IPS-NIHi11 (cell line): ENCODE data around the gene FKBP6.
"Not testable (repeated sequence)": the region's sequence is repeated elsewhere in the genome, so short reads cannot be mapped to it uniquely, and the experiment has no call there.

Experiments used
- DNase-seq: peaks from one replicate; pipeline ENCODE4 v3.0.0; 2012; ENCODE audit warnings: mixed read lengths, low spot score

FKBP6 gene

DNA sequence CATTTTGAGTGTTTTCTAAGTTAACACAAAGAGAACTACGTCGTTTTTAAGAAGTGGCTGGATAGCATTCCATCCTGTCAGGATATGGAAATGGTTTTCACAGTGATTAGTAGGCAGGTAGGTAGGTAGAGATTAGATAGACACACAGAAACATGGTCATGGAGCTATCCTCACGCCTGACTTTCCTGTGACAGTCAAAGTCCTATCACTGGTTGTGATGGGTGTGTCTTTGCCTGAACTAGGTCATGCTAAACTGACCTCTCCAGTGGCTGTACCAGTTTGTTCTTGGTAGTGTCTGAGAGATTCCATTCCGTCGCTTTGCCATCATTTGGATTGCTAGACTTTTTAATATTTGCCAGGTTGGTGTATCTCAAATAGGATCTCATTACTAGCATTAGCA lies 28.2 kb downstream of the FKBP6 start:
- no peak for DNase-seq

DNA sequence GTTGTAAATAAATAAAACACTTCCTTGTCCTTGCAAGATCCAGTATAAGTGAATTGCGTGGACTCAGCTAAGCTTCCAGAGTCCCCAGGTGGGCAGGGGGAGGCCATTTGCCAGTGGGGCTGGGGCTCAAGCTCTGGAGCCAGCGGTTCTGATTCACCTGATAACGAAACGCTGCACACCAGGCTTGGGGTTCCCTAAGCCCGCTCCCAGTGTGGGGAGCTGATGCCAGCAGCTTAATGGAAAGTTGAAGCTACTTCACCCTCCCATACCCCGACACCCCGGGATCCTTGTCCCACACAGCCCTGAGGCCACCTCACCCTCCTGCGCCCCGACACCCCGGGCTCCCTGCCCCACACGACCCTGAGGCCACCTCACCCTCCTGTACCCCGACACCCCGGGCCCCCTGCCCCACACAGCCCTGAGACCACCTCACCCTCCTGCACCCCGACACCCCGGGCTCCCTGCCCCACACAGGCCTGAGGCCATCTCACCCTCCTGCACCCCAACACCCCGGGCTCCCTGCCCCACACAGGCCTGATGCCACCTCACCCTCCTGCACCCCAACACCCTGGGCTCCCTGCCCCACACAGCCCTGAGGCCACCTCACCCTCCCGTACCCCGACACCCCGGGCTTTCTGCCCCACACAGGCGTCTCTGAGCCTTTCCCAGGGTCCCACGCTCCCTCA lies 30.8 kb downstream of the FKBP6 start:
- DNase-seq: no peak

DNA sequence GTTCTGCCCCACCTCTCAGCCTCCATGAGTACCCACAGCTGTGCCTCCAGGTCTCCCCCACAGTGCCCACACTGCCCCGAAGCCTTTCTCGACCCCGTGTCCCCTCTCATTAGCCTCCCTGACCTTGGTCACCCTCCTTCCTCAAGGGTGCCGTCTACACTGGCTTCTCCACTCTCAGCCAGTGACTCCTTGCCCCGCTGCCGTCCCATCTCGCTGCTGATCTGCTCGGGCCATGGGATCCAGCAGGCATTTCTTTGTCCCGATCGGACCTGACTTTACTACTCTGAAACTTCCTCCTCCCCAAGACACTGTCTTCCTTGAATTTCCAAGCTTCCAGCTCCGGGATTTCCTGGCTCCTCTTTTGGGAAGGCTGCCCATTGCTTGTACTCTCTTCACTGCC lies 31.3 kb downstream of the FKBP6 start:
- no peak for DNase-seq

DNA sequence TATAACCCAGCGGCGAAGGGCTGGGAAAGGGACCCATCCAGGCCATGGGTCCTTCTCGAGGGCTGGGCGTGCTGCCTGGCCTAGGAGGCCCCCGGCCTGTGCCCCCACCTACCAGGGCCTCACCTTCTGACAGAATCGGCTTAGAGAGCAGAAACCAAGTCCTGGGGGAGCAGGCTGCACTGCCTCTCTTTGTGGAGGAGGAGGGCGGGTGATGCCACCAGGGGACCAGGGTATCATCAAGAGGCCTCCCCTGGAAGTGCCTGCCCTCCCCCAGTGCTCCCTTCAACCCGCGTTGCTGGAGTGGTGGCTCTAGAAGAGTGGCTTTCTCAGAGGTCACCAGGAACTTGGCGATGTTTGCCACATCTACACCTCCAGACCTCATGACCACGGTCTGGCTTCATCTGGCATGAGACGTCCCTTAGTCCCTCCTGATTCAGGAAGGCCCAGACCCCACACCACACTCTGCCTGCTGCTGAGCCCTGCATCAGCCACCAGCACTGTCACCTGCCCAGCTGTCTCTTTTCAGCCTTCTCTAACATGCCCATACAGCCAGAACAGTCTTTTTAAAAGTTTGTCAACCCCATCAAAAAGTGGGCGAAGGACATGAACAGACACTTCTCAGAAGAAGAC lies 31.9 kb downstream of the FKBP6 start:
- no peak for DNase-seq

DNA sequence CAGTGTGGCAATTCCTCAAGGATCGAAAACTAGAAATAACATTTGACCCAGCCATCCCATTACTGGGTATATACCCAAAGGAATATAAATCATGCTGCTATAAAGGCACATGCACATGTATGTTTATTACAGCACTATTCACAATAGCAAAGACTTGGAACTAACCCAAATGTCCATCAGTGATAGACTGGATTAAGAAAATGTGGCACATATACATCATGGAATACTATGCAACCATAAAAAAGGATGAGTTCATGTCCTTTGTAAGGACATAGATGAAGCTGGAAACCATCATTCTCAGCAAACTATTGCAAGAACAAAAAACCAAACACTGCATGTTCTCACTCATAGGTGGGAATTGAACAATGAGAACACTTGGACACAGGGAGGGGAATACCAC lies 32.6 kb downstream of the FKBP6 start:
- DNase-seq: not testable (repeated sequence)

DNA sequence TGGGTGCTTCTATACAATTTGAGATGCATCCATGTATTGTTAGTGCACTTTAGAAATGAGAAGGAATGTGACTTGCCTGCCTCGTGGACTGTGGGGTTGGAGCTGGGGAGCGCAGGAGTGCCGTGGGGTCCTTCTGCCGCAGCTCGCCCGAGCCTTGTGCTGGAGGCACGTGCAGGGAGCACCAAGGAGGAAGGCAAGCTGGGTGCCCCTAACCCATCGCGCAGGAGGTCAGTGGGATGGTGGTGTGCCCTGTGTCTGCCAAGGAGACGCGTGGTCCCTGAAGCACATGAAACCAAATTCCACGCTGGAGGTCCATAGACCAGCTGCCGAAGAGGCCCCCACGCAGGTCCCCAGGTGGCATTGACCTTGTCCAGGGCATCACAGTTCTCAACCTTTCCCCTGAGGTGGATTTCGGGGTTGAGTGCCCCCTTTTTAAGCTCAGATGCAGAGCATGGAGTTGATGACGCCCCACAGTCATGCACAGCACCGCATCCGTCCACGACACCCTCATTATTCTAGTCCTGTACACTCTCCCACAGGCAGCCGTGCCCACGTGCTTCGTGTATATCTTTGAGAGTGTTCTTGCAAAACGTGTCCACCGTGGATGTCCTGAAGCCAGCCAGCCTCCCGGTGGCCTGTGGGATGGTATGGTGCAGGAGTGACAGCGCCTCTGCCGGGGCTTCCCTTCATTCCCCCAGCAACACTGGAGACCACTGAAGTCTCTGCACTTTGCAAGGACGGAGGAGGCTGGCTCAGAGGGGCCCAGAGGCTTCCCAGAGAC lies 35.5 kb downstream of the FKBP6 start:
- DNase-seq: peak; percentile 8

DNA sequence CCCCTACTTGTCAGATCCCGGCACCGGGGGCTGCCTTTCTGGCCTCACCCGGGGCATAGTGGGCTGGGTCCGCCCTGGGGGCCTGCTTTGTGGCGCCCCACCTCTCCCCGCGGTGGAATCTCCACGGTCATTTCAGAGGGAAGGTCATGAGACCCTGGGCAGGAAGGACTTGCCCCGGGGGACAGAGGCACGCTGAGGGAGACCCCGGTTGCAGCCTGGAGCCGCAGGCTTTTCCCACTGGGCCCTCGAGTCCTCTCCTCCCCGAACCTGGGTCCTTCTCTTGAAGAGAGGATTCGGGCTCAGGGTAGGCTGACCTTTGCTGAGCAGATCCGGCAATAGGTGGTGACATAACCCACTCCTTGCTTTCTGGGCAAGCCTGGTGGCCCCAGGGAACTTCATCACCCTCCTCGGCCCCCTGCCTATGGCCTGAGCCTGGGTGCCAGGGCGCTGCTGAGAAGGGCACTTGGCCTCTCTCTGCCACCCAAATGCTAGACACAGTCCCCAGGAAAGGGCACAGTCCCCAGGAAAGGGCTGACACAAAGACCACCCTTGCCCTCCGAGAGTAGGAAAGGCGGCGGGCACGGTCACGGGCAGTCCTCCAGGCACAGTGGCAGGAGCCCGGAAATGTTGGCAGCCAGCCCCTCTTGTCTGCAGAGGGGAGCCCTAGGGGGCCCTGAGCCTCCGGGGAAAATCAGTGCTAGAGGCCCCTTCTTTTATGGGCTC lies 36.2 kb downstream of the FKBP6 start:
- DNase-seq: peak; percentile 17

DNA sequence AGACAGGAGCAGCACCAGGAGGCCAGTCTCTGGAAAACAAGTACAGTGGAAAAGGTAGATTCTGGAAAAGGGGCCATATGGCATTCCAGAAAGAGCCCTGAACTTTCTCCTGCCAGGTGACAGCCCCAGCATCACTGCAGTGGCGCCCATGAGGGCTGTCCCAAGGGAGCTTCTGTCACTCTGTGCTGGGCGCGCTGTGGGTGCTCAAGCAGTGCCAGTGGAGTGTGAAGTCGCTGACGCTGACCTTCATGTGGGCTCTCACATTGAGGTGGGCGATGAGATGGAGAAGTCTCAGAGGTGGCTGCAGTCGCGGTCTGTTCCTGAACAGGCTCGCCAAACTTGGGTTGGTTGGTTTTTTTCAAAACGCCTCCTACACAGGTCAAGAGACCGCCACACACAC lies 38.2 kb downstream of the FKBP6 start:
- no peak for DNase-seq

DNA sequence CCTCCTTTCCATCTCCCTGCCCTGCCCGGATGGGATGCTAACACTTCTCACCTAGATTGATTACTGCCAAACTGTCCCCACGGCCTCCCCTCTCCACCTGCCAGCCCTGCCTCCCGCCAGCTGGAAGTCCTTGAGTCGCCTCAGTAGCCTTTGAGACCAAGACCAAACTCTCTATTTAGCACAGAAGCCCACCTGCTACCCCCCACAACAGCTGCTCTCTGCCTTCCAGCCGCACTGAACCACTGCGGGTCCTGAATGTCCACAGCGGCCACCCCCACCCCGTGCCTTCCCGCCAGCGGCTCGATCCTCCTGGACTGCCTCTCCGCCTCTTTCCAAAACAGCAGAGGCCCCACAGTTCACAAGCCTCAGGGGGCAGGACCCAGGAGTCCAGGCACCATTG lies 39.0 kb downstream of the FKBP6 start:
- no peak for DNase-seq

DNA sequence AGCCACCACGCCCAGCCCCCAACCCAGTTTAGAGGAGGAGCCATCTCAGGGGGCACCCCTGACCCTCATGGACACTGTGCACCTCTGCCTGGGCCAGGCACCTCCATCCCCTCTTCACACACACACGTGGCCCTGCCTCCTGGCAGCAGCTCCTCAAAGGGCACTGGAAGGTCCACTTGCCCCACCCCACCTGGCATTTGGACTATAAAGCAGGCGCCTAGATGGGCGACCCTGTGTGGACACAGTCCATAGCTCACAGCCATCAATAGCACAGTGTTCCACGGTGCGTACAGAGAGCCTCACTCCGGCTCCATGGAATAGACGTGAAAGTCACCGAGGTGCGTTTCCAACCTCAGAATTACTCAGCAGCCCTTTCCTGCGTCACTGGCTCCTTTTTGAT lies 41.0 kb downstream of the FKBP6 start:
- no peak for DNase-seq

DNA sequence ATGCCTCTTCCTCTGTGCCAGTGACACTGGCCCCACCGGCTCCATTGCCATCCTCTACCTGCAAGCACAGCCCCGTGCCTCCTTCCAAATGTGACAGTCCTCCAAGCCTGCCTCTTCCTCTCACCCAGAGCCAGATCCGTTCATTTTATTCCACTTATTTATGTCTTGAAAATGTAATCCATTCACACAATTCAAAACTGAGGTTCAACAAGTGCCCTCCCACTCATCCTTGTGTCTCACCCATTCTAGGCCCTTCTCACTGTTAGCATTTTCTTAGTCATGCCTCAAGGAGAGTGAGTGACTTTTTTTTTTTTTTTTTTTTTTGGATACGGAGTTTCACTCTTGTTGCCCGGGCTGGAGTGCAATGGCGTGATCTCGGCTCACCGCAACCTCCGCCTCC lies 41.7 kb downstream of the FKBP6 start:
- no peak for DNase-seq

DNA sequence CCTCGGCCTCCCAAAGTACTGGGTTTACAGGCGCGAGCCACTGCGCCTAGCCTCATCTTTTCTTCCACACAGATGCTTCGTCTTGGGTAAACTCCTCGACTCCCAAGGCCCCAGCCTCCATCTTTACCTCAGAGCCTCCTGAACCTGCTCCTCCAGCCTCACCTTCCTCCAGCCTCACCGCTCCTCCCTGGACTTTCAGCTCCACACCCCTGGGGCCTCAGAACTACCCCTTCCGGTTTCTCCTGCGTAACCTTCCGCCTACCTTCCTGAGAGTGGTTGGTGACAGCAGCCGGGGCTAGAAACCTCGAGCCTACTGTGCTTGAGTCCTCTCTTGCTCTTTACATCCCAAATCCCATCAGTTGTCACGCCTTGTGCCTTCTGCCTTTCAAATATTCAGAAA lies 45.8 kb downstream of the FKBP6 start:
- no peak for DNase-seq

DNA sequence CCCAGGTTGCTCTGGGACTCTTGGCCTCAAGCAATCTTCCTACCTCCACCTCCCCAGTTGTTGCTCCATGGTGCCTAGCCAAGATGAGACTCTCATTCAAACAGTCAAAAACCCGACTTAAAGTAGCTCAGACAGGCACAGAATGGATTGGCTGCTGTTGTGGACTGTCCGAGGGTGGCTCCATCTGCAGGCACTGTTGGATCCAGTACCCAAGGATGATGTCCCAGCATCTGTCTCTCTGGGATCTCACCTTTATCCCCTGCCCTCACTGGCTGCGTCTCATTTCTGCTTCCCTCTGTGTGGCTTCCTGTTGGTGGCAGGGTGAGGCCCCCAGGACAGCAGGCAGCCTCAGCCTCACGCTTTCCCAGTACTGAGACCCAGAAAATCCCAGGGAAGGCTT lies 48.3 kb downstream of the FKBP6 start:
- DNase-seq: not testable (repeated sequence)

DNA sequence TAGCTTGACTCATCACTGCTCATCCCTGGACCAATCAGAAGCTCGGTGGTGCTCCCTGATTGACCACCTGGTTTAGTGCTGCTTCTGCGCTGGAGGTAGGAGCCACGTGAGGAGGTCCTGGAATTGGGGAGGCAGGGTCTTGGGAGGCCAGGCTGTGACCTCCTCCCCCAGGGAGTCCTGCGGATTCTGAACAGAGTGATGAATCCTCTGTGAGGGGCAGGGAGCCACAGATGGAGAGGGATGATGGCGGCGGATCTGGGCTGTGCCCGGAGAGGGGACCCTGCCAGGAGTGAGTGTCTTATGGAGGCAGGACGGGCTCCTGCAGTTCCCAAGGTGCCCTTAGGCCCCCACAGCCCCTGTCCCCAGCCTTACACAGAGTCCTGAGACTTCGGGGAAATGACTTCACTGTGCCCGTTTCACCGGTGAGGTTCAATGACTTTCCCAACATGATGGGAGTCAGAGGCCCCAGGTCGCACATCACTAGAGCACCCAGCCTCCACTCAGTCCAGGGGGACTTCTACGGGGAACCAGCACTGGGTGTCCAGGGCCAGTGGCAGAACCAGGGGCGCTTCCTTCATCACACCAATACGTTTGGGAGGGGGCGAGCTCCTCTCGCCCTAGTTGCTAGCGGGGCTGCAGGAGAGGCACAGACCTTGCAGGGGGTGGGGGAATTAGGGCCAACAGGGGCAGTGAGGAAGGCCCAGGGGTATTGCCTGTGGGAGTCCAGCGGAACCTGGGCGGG lies 48.9 kb downstream of the FKBP6 start:
- DNase-seq: peak; percentile 2

DNA sequence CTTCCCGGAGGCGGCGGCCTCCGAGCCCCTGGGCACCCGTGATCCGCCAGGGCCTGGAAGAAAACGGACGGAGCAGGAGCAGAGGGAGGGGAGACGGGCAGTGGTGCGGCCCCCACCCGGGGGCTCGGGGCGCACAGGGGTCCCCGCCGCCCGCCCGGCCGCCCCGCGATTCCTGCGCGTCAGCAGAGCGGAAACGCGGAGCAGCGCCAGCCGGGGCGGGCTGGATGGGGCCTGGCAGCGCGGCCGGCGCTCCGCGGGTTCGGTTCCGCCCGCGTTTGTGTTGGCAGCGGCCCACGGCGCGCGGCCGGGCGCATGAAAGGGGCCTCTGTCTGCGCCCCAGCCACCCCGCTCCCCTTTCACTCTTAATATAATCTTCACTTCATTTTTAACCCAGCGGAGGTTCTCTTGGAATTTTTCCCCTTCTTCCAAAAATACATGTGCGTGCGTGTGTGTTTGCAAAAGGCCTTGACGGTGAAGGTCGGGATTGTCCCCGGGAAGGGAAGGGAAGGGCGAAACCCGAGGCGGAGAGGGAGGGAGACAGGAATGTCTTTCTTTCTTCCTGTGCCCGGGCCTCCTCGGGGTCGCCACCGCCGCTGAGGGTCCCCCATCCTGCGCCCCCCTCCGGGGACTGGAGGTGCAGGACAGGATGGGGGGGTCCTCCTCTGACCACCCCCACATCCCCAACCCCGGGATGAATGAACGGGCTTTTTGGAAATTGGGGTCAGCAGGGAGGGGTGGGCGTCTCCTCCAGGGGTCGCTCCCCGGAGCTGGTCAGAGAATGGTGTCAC lies 49.6 kb downstream of the FKBP6 start:
- peak; percentile 15 for DNase-seq

DNA sequence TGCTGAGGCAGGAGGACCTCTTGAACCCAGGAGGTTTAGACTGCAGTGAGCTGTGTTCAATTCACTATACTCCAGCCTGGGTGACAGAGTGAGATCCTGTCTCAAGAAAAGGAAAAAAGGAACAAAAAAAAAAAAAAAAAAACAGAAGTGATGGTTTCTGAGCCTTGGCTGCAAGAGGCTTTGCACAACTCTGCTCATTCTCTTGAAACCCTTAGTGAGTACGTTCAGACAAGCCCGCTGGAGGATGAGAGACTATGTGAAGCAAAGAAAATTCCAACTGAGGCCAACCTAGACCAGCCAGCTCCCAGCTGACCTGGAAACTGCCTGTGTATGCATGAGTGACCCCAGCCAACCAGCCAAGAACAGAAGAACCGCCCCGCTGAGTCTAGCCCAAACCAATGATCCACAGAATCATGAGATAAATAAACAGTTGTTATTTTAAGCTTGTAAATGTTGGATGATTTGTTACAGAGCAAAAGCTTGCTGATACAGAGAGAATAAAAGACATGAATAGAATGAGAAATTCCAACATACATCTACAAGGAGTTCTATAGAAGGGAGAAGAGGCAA lies 55.1 kb downstream of the FKBP6 start:
- no peak for DNase-seq

DNA sequence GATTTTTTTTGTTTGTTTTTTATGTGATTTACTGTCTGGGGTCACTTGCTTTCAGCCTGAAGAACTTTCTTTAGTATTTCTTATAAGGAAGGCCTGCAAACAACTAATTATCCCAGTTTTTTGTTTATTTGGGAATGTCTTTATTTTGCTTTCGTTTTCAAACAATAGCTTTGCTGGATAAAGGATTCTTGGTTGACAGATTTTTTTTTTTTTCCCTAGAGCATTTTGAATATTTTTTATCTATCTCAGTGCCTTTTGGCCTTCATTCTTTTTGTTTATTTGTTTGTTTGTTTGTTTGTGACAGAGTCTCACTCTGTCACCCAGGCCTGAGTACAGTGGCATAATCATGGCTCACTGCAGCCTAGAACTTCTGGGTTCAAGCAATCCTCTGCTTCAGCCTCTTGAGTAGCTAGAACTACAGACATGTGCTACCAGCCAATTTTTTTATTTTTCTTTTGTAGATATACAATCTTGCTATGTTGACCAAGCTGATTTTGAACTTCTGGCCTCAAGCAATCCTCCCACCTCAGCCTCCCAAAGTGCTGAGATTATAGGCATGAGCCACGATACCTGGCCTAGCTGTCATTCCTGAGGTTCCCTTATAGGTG lies 59.4 kb downstream of the FKBP6 start:
- no peak for DNase-seq

DNA sequence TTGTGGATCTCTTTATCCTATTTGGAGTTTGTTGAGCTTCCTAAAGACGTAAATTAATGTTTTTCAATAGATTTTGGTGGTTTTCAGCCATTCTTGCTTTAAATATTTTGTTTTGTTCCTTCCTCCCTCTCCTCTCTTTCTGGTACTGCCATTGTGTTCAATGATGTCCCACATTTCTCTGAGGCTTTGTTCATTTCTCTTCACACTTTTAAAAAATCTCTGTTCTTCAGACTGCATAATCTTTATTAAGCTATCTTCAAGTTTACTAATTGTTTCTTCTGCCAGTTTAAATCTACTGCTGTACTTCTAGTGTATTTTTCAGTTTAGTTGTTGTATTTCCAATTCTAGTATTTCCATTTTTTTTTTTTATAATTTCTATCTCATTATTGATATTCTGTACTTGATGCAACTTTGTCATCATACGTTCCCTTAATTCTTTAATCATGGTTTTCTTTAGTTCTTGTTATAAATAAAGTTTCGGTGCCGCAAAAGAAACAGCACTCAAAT lies 60.0 kb downstream of the FKBP6 start:
- DNase-seq: no peak

DNA sequence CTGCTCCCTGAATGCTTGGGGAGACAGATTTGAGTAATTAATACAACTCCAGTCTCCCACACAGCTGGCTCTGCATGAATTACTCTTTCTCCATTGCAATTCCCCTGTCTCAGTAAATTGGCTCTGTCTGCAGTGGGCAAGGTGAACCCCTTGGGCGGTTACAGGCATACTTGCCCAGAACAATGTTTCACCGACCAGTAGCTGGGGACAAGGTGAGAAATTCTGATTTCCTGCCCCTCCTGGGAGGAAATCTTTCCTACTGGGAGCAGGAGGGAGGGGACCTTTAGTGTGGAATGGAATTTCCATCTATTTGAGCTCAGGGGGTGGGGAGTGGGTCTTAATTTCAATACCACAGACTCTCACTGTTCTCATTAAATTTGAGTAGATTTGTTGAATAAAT lies 63.4 kb downstream of the FKBP6 start:
- DNase-seq: no peak

DNA sequence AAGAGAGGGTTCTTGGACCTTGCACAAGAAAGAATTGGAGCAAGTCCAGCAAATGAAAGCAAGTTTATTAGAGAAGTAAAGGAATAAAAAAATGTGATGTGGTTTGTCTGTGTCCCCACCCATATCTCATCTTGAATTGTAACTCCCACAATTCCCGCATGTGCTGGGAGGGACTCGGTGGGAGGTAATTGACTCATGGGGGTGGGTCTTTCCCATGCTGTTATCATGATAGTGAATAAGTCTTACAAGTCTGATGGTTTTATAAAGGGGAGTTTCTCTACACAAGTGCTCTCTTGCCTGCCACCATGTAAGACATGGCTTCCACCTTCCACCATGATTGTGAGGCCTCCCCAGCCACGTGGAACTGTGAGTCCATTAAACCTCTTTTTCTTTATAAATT lies 66.5 kb downstream of the FKBP6 start:
- DNase-seq: no peak
